CD4-positive, CD25-positive, alpha-beta regulatory T cell (primary cell): ENCODE measurements around the gene MAPK6. TPM values are rescaled to one million over a fixed set of nuclear protein-coding genes. Genes with fewer than 3 reads are reported as not detected.
"Not testable (repeated sequence)": the region's sequence is repeated elsewhere in the genome, so short reads cannot be mapped to it uniquely, and the experiment has no call there.

ENCODE experiments used
- ATAC-seq, 2 donors: fragments of 150-1000 bp; cut with Tn5 transposase; one replicate each; pipeline ENCODE4 v1.10.0; 2021; ENCODE audit warnings: low read depth in 2 of 2, moderate number of reproducible peaks in 2 of 2, moderate library complexity in 1 of 2
- DNase-seq, 3 donors: peaks; one replicate each; pipeline versions ENCODE4 v3.0.0 to v3.0.0-alpha.2; 2012 to 2022; ENCODE audit warnings: mixed read lengths in 1 of 3
- H3K27ac ChIP-seq: one replicate; pipeline ENCODE4 v1.7.0; 2013; ENCODE audit warnings: mild to moderate bottlenecking, low read length; ENCODE audit not compliant: insufficient read depth, poor library complexity, severe bottlenecking
- H3K27me3 ChIP-seq: one replicate; pipeline ENCODE4 v1.7.0; 2013; ENCODE audit warnings: low read length; ENCODE audit not compliant: control insufficient read depth, insufficient read depth
- H3K36me3 ChIP-seq: one replicate; pipeline ENCODE4 v1.7.0; 2013; ENCODE audit warnings: mild to moderate bottlenecking, low read length, moderate library complexity; ENCODE audit not compliant: control insufficient read depth, insufficient read depth
- H3K4me1 ChIP-seq: 2 replicates; pipeline ENCODE4 v1.7.0; 2013; ENCODE audit warnings: mild to moderate bottlenecking, low read length; ENCODE audit not compliant: insufficient read depth, control insufficient read depth, poor library complexity, severe bottlenecking
- H3K4me3 ChIP-seq: one replicate; pipeline ENCODE4 v1.7.0; 2013; ENCODE audit warnings: low read depth, mild to moderate bottlenecking, low read length, moderate library complexity
- H3K9me3 ChIP-seq, 2 experiments: 1 replicate in 1 of 2; 2 replicates in 1 of 2; pipeline ENCODE4 v1.7.0; 2013; ENCODE audit warnings: low read length in 2 of 2, mild to moderate bottlenecking in 1 of 2, moderate library complexity in 1 of 2; ENCODE audit not compliant: control insufficient read depth in 2 of 2
- H3K27ac Mint-ChIP-seq, 3 donors: one replicate each; pipeline ENCODE4 v1.8.0; 2020 to 2022; ENCODE audit warnings: mild to moderate bottlenecking in 3 of 3, mixed read lengths in 3 of 3, moderate library complexity in 2 of 3
- H3K27me3 Mint-ChIP-seq: one replicate; pipeline ENCODE4 v1.8.0; 2022; ENCODE audit warnings: mild to moderate bottlenecking, mixed read lengths
- H3K36me3 Mint-ChIP-seq: one replicate; pipeline ENCODE4 v1.8.0; 2020; ENCODE audit warnings: mixed read lengths
- H3K4me1 Mint-ChIP-seq, 4 donors: one replicate each; pipeline ENCODE4 v1.8.0; 2020 to 2022; ENCODE audit warnings: mixed read lengths in 4 of 4, mild to moderate bottlenecking in 1 of 4
- H3K4me3 Mint-ChIP-seq, 4 donors: one replicate each; pipeline ENCODE4 v1.8.0; 2020 to 2022; ENCODE audit warnings: mild to moderate bottlenecking in 4 of 4, mixed read lengths in 4 of 4, moderate library complexity in 3 of 4
- H3K9me3 Mint-ChIP-seq, 7 donors: one replicate each; pipeline ENCODE4 v1.8.0; 2020 to 2022; ENCODE audit warnings: mixed read lengths in 7 of 7, mild to moderate bottlenecking in 3 of 7, moderate library complexity in 2 of 7
- polyA plus RNA-seq, 4 donors: library from polyadenylated mRNA; unstranded; fragments of 300-500 nt; fragmentation: Illumina TruSeq; gene quantifications; one replicate each; pipeline ENCODE4 v1.2.3, GENCODE V29; 2021
- total RNA-seq: library from RNA; stranded (reverse); gene quantifications from one replicate; pipeline ENCODE4 v1.2.3, GENCODE V29; 2022

Gene MAPK6
- total and polyA plus RNA-seq, 5 donors from 2014 or later = 8.2 to 49.4 (median 11.1) TPM

GRCh38 chr15:51982013-51982769 is 36.8 kb upstream of the MAPK6 start:
- Mint-ChIP-seq H3K27me3 (peaks cover 4% of the 10 kb centered on the region), H3K4me3 (peak overlapping the region; percentile 1 to 77 (median 42)), H3K36me3 (no peaks in the 10 kb centered on the region), H3K27ac (peak overlapping the region; percentile 54 to 78 (median 59)), H3K9me3 (no peaks in the 10 kb centered on the region), H3K4me1 (peaks cover 5 to 10% (median 10%) of the 10 kb centered on the region in 4 donors)
- ATAC-seq (peak; percentile 88 to 93), DNase-seq (peak in 2 of 3 donors; percentile 69 to 86)
- no peaks in the 10 kb centered on the region for H3K27me3 ChIP-seq
- H3K27ac ChIP-seq = peak overlapping the region; percentile 42
- peak overlapping the region; percentile 77 for H3K4me3 ChIP-seq
- no peaks in the 10 kb centered on the region for H3K9me3 ChIP-seq
- H3K4me1 ChIP-seq = peaks cover 9% of the 10 kb centered on the region
- H3K36me3 ChIP-seq = no peaks in the 10 kb centered on the region

GRCh38 chr15:51982770-51983103 is 36.3 kb upstream of the MAPK6 start:
- Mint-ChIP-seq H3K9me3 (no peaks in the 10 kb centered on the region), H3K36me3 (no peaks in the 10 kb centered on the region), H3K4me1 (peaks cover 5 to 10% (median 10%) of the 10 kb centered on the region in 4 donors), H3K27me3 (peaks cover 2% of the 10 kb centered on the region), H3K27ac (no peak overlapping the region), H3K4me3 (no peak overlapping the region)
- Histone ChIP-seq H3K4me1 (peaks cover 9% of the 10 kb centered on the region), H3K27me3 (no peaks in the 10 kb centered on the region), H3K36me3 (no peaks in the 10 kb centered on the region), H3K9me3 (no peaks in the 10 kb centered on the region), H3K27ac (no peak overlapping the region), H3K4me3 (no peak overlapping the region)
- DNase-seq (no peak), ATAC-seq (no peak)

- Mint-ChIP-seq H3K27me3 (no peaks in the 10 kb centered on the region), H3K4me3 (no peak overlapping the region), H3K9me3 (no peaks in the 10 kb centered on the region), H3K36me3 (no peaks in the 10 kb centered on the region), H3K27ac (no peak overlapping the region), H3K4me1 (no peaks in the 10 kb centered on the region)
- no peak for ATAC-seq
- Histone ChIP-seq H3K9me3 (no peaks in the 10 kb centered on the region), H3K36me3 (no peaks in the 10 kb centered on the region), H3K4me1 (no peaks in the 10 kb centered on the region), H3K27ac (no peak overlapping the region), H3K4me3 (no peak overlapping the region), H3K27me3 (no peaks in the 10 kb centered on the region)
- DNase-seq = no peak
These were observed 27.9 kb upstream of the MAPK6 start for GRCh38 chr15:51991141-51991540.

GRCh38 chr15:51992953-51993352 is 26.1 kb upstream of the MAPK6 start:
- H3K27me3 ChIP-seq = no peaks in the 10 kb centered on the region
- H3K4me1 Mint-ChIP-seq = no peaks in the 10 kb centered on the region
- H3K9me3 ChIP-seq = no peaks in the 10 kb centered on the region
- H3K4me3 ChIP-seq = no peak overlapping the region
- no peaks in the 10 kb centered on the region for H3K36me3 ChIP-seq
- H3K9me3 Mint-ChIP-seq = no peaks in the 10 kb centered on the region
- DNase-seq = no peak
- ATAC-seq = no peak
- H3K4me3 Mint-ChIP-seq = no peak overlapping the region
- H3K27me3 Mint-ChIP-seq = no peaks in the 10 kb centered on the region
- H3K27ac Mint-ChIP-seq = no peak overlapping the region
- H3K4me1 ChIP-seq = no peaks in the 10 kb centered on the region
- no peak overlapping the region for H3K27ac ChIP-seq
- H3K36me3 Mint-ChIP-seq = no peaks in the 10 kb centered on the region

- no peaks in the 10 kb centered on the region for H3K27me3 ChIP-seq
- H3K9me3 ChIP-seq = no peaks in the 10 kb centered on the region
- Mint-ChIP-seq H3K4me1 (peaks cover 9 to 21% (median 16%) of the 10 kb centered on the region in 4 donors), H3K27me3 (no peaks in the 10 kb centered on the region), H3K4me3 (no peak overlapping the region), H3K9me3 (no peaks in the 10 kb centered on the region), H3K27ac (no peak overlapping the region), H3K36me3 (no peaks in the 10 kb centered on the region)
- ATAC-seq = no peak
- no peak overlapping the region for H3K27ac ChIP-seq
- H3K4me3 ChIP-seq = no peak overlapping the region
- no peaks in the 10 kb centered on the region for H3K36me3 ChIP-seq
- H3K4me1 ChIP-seq = peaks cover 6% of the 10 kb centered on the region
- DNase-seq = no peak
These were observed 16.7 kb upstream of the MAPK6 start for GRCh38 chr15:52002351-52002750.

GRCh38 chr15:52003089-52003488 is 15.9 kb upstream of the MAPK6 start:
- H3K27me3 Mint-ChIP-seq, H3K27ac Mint-ChIP-seq, H3K36me3 ChIP-seq, ATAC-seq, H3K4me3 ChIP-seq, H3K4me3 Mint-ChIP-seq, H3K27me3 ChIP-seq, H3K9me3 Mint-ChIP-seq, DNase-seq, H3K9me3 ChIP-seq, H3K27ac ChIP-seq, H3K36me3 Mint-ChIP-seq, H3K4me1 ChIP-seq: not testable (repeated sequence)
- peaks cover 9 to 25% (median 18%) of the 10 kb centered on the region in 4 donors for H3K4me1 Mint-ChIP-seq

- peaks cover 15 to 31% (median 24%) of the 10 kb centered on the region in 4 donors for H3K4me1 Mint-ChIP-seq
- no peaks in the 10 kb centered on the region for H3K36me3 ChIP-seq
- ATAC-seq = no peak
These were observed 15.3 kb upstream of the MAPK6 start for GRCh38 chr15:52003710-52004109.

GRCh38 chr15:52004806-52005205 is 14.2 kb upstream of the MAPK6 start:
- peaks cover 17% of the 10 kb centered on the region for H3K4me1 ChIP-seq
- ATAC-seq (no peak), DNase-seq (no peak)
- H3K4me1 Mint-ChIP-seq = peaks cover 20 to 37% (median 29%) of the 10 kb centered on the region in 4 donors
- H3K4me3 Mint-ChIP-seq = no peak overlapping the region
- no peak overlapping the region for H3K27ac ChIP-seq
- no peaks in the 10 kb centered on the region for H3K36me3 ChIP-seq
- H3K36me3 Mint-ChIP-seq = no peaks in the 10 kb centered on the region
- no peak overlapping the region for H3K4me3 ChIP-seq
- no peaks in the 10 kb centered on the region for H3K27me3 ChIP-seq
- no peaks in the 10 kb centered on the region for H3K27me3 Mint-ChIP-seq
- no peaks in the 10 kb centered on the region for H3K9me3 Mint-ChIP-seq
- H3K9me3 ChIP-seq = no peaks in the 10 kb centered on the region
- no peak overlapping the region for H3K27ac Mint-ChIP-seq

More at GRCh38 chr15:52003710-52004109, 15.3 kb upstream of the MAPK6 start:
- no peaks in the 10 kb centered on the region for H3K27me3 Mint-ChIP-seq
- no peaks in the 10 kb centered on the region for H3K9me3 Mint-ChIP-seq
- H3K27ac Mint-ChIP-seq = no peak overlapping the region
- H3K4me3 Mint-ChIP-seq = no peak overlapping the region
- Histone ChIP-seq H3K4me1 (peaks cover 15% of the 10 kb centered on the region), H3K27ac (no peak overlapping the region), H3K27me3 (no peaks in the 10 kb centered on the region), H3K4me3 (no peak overlapping the region), H3K9me3 (no peaks in the 10 kb centered on the region)
- DNase-seq = no peak
- no peaks in the 10 kb centered on the region for H3K36me3 Mint-ChIP-seq
